Pancreas (tissue), 10 donors: ENCODE measurements around the gene ALOX12. TPM values are rescaled to one million over a fixed set of nuclear protein-coding genes. Genes with fewer than 3 reads are reported as not detected.
"Not testable (repeated sequence)": the region's sequence is repeated elsewhere in the genome, so short reads cannot be mapped to it uniquely, and the experiment has no call there.

Source experiments
- ATAC-seq, 4 donors: fragments of 200-7000 bp; cut with Tn5 transposase; one replicate each; pipeline versions ENCODE4 v1.8.0 to v1.9.1; 2020; ENCODE audit warnings: mild to moderate bottlenecking in 4 of 4, moderate library complexity in 4 of 4
- DNase-seq, 6 donors: peaks; one replicate each; pipeline ENCODE4 v3.0.0-alpha.2; 2020
- FAIRE-seq: peaks from 2 replicates; lab custom pipeline; 2012; peaks lifted over from hg19 to GRCh38; lab: Jason Lieb, UNC
- H3K27ac ChIP-seq, 4 donors: fragments of 200-600 bp; sonication (generic); 1 replicate in 3 of 4; 2 replicates in 1 of 4; pipeline versions ENCODE4 v1.5.0 to v1.8.0; 2020
- H3K27me3 ChIP-seq, 4 donors: fragments of 200-600 bp; one replicate each; pipeline ENCODE4 v1.8.0; 2021
- H3K36me3 ChIP-seq, 3 donors: fragments of 200-600 bp; sonication (generic) in 1 of 3; one replicate each; pipeline versions ENCODE4 v1.5.0 to v1.8.0; 2020 to 2021
- H3K4me1 ChIP-seq, 3 donors: fragments of 200-600 bp; one replicate each; pipeline ENCODE4 v1.8.0; 2021
- H3K4me3 ChIP-seq, 4 donors: fragments of 200-600 bp; sonication (generic) in 2 of 4; one replicate each; pipeline versions ENCODE4 v1.5.0 to v1.8.0; 2020 to 2021
- H3K9me3 ChIP-seq, 4 donors: fragments of 200-600 bp; one replicate each; pipeline ENCODE4 v1.8.0; 2021
- CTCF ChIP-seq, 4 donors: fragments of 200-600 bp; sonication (generic) in 3 of 4; IDR thresholded peaks; one replicate each; pipeline versions ENCODE4 v1.5.0 to v1.8.0; 2021; ENCODE audit warnings: antibody characterized with exemption in 4 of 4
- WGBS, 2 donors: extraction: QIAGEN DNeasy Blood & Tissue Kit; methylation state at CpG; one replicate each; pipeline ENCODE4 v1.1.7; 2013; 5-methylcytosine and 5-hydroxymethylcytosine counted together
- intact Hi-C, 3 donors: fragments of 100-400 bp; cut with DNase I; formaldehyde crosslinking; loops; one replicate each; pipeline versions ENCODE4 v1.11.1 to v1.14.2; 2022
- polyA plus RNA-seq, 2 donors: library from polyadenylated mRNA; stranded (reverse); fragments of 200-250 nt; gene quantifications; one replicate each; pipeline ENCODE4 v1.2.3, GENCODE V29; 2013
- total RNA-seq, 6 donors: library from RNA; stranded (reverse); fragmentation: NEBNext Ultra II Directional in 4 of 6; extraction: Animal tissue kit (Norgen Biotek cat#: 25700) in 4 of 6; gene quantifications; one replicate each; pipeline versions ENCODE4 v1.2.1 to v1.2.4, GENCODE V29; 2021 to 2023
- donor health status: healthy with polysubstance abuse.
- donor health status: DM: no; HTN: no; CAD: no; lungs with moderate emphysema.
- donor health status: DM: no; HTN: no; CAD: no.
- donor health status: control.
- donor health status: control.
- donor health status: Bipolar disorder and iron deficiency.
- donor health status: DM: yes; HTN: yes; CAD: no.
- donor health status: DM: no; HTN: no; CAD: no.
- donor health status: DM: no; HTN: no; CAD: no.
- donor health status: DM: yes; HTN: yes; CAD: no.

The ALOX12 gene
- total and polyA plus RNA-seq, 8 donors = not detected

- DNase-seq = no peak
- no peaks in the 10 kb centered on the region for H3K9me3 ChIP-seq
- H3K4me3 ChIP-seq = no peak overlapping the region
- no peak for ATAC-seq
- H3K27me3 ChIP-seq = no peaks in the 10 kb centered on the region
- no peaks in the 10 kb centered on the region for H3K4me1 ChIP-seq
- no peak for TF ChIP-seq CTCF (IDR thresholded peaks at IDR 0.05)
- no peaks in the 10 kb centered on the region for H3K36me3 ChIP-seq
- 60 to 64% methylated on average over 4 of the region's 4 CpGs for WGBS, 2 donors
- H3K27ac ChIP-seq = no peak overlapping the region
- FAIRE-seq = no peak
- intact Hi-C loops = no loop called here
Observed at GRCh38 chr17:6985266-6985665, 10.6 kb upstream of the ALOX12 start.

- Histone ChIP-seq H3K36me3 (no peaks in the 10 kb centered on the region), H3K4me1 (no peaks in the 10 kb centered on the region), H3K9me3 (no peaks in the 10 kb centered on the region), H3K27me3 (no peaks in the 10 kb centered on the region), H3K4me3 (no peak overlapping the region), H3K27ac (no peak overlapping the region)
- WGBS, 2 donors = 64 to 75% methylated on average over 3 of the region's 3 CpGs
- ATAC-seq (no peak), DNase-seq (no peak), FAIRE-seq (no peak)
- no peak for TF ChIP-seq CTCF (IDR thresholded peaks at IDR 0.05)
- intact Hi-C loops = no loop called here
Observed at GRCh38 chr17:6986676-6987075, 9.2 kb upstream of the ALOX12 start.

GRCh38 chr17:6989779-6990178, 6.1 kb upstream of the ALOX12 start:
- Histone ChIP-seq H3K4me1 (no peaks in the 10 kb centered on the region), H3K27me3 (no peaks in the 10 kb centered on the region), H3K9me3 (no peaks in the 10 kb centered on the region), H3K27ac (no peak overlapping the region), H3K4me3 (no peak overlapping the region), H3K36me3 (no peaks in the 10 kb centered on the region)
- DNase-seq (no peak), ATAC-seq (no peak), FAIRE-seq (no peak)
- TF ChIP-seq CTCF (IDR thresholded peaks at IDR 0.05) = no peak
- intact Hi-C loops = loop anchor here in 1 of 3 donors (10.0 kb wide), 1 partner anchor 65 kb away; no protein-coding TSS in a partner anchor
- 94 to 97% methylated on average over 2 of the region's 2 CpGs for WGBS, 2 donors

- not testable (repeated sequence) for H3K9me3 ChIP-seq, FAIRE-seq, H3K4me1 ChIP-seq, H3K36me3 ChIP-seq, ATAC-seq, H3K27me3 ChIP-seq, DNase-seq, H3K27ac ChIP-seq, H3K4me3 ChIP-seq
- 72 to 80% methylated on average over 5 of the region's 5 CpGs for WGBS, 2 donors
- intact Hi-C loops = loop anchor here in 1 of 3 donors (10.0 kb wide), 1 partner anchor 69 kb away; no protein-coding TSS in a partner anchor
Observed at GRCh38 chr17:6993613-6994056, 2.2 kb upstream of the ALOX12 start.

- intact Hi-C loops = loop anchor here in 1 of 3 donors (10.0 kb wide), 1 partner anchor 69 kb away; no protein-coding TSS in a partner anchor
- no peak for DNase-seq
- Histone ChIP-seq H3K27ac (no peak overlapping the region), H3K36me3 (peaks cover 0 to 4% (median 0%) of the 10 kb centered on the region in 3 donors), H3K4me3 (no peak overlapping the region), H3K27me3 (no peaks in the 10 kb centered on the region), H3K4me1 (no peaks in the 10 kb centered on the region), H3K9me3 (no peaks in the 10 kb centered on the region)
- 84 to 87% methylated on average over 10 of the region's 10 CpGs for WGBS, 2 donors
- ATAC-seq = no peak
- TF ChIP-seq CTCF (IDR thresholded peaks at IDR 0.05) = no peak
- FAIRE-seq = no peak
Observed at GRCh38 chr17:6994118-6994598, 1.7 kb upstream of the ALOX12 start.
